ENCODE data around the gene RAB38.

The RAB38 gene

GRCh38 chr11:88206751-88207150, 31.5 kb upstream of the RAB38 start:
- no peak for ATAC-seq (ENCODE audit: insufficient read depth, low read depth)
- H3K79me2 ChIP-seq (ENCODE audit: insufficient read depth, low read length), result no peaks in the 10 kb centered on the region
- no peak for TF ChIP-seq EZH2 (IDR thresholded peaks at IDR 0.05; ENCODE audit: borderline replicate concordance, low read depth, low read length, severe bottlenecking)
- no peak for TF ChIP-seq CTCF (IDR thresholded peaks at IDR 0.05; ENCODE audit: borderline replicate concordance, extremely low read depth, low read length, poor library complexity, severe bottlenecking)

GRCh38 chr11:88204353-88204752, 29.1 kb upstream of the RAB38 start:
- Histone ChIP-seq H3K27me3 (ENCODE audit: insufficient read depth, low read length, poor library complexity) (no peaks in the 10 kb centered on the region), H2AFZ (ENCODE audit: low read depth, low read length) (no peak overlapping the region), H4K20me1 (ENCODE audit: insufficient read depth, low read length) (no peaks in the 10 kb centered on the region), H3K4me2 (ENCODE audit: insufficient read depth, low read length) (no peak overlapping the region), H3K4me1 (ENCODE audit: insufficient read depth, low read length) (no peaks in the 10 kb centered on the region), H3K36me3 (ENCODE audit: insufficient read depth, low read length) (no peaks in the 10 kb centered on the region), H3K9me3 (ENCODE audit: insufficient read depth, low read length, severe bottlenecking) (no peaks in the 10 kb centered on the region), H3K79me2 (ENCODE audit: insufficient read depth, low read length) (no peaks in the 10 kb centered on the region), H3K27ac (ENCODE audit: low read length) (no peak overlapping the region), H3K9ac (ENCODE audit: low read depth, low read length) (no peak overlapping the region), H3K4me3 (ENCODE audit: low read depth in 1 of 2, low read length in 2 of 2) (no peak overlapping the region)
- TF ChIP-seq CTCF (IDR thresholded peaks at IDR 0.05; ENCODE audit: borderline replicate concordance, extremely low read depth, low read length, poor library complexity, severe bottlenecking) (no peak), EZH2 (IDR thresholded peaks at IDR 0.05; ENCODE audit: borderline replicate concordance, low read depth, low read length, severe bottlenecking) (no peak)
- no peak for ATAC-seq (ENCODE audit: insufficient read depth, low read depth)
- DNase-seq, result no peak

More at GRCh38 chr11:88206751-88207150, 31.5 kb upstream of the RAB38 start:
- Histone ChIP-seq H3K36me3 (ENCODE audit: insufficient read depth, low read length) (no peaks in the 10 kb centered on the region), H3K4me2 (ENCODE audit: insufficient read depth, low read length) (no peak overlapping the region), H3K27me3 (ENCODE audit: insufficient read depth, low read length, poor library complexity) (no peaks in the 10 kb centered on the region), H3K4me1 (ENCODE audit: insufficient read depth, low read length) (no peaks in the 10 kb centered on the region), H3K27ac (ENCODE audit: low read length) (no peak overlapping the region), H4K20me1 (ENCODE audit: insufficient read depth, low read length) (no peaks in the 10 kb centered on the region), H3K4me3 (ENCODE audit: low read depth in 1 of 2, low read length in 2 of 2) (no peak overlapping the region), H2AFZ (ENCODE audit: low read depth, low read length) (no peak overlapping the region), H3K9me3 (ENCODE audit: insufficient read depth, low read length, severe bottlenecking) (no peaks in the 10 kb centered on the region), H3K9ac (ENCODE audit: low read depth, low read length) (no peak overlapping the region)
- DNase-seq, result no peak

- H3K4me3 ChIP-seq (ENCODE audit: low read depth in 1 of 2, low read length in 2 of 2), result no peak overlapping the region
- no peaks in the 10 kb centered on the region for H3K27me3 ChIP-seq (ENCODE audit: insufficient read depth, low read length, poor library complexity)
- no peak overlapping the region for H3K27ac ChIP-seq (ENCODE audit: low read length)
- no peaks in the 10 kb centered on the region for H3K9me3 ChIP-seq (ENCODE audit: insufficient read depth, low read length, severe bottlenecking)
- no peak overlapping the region for H2AFZ ChIP-seq (ENCODE audit: low read depth, low read length)
- H3K9ac ChIP-seq (ENCODE audit: low read depth, low read length), result no peak overlapping the region
- no peak for TF ChIP-seq EZH2 (IDR thresholded peaks at IDR 0.05; ENCODE audit: borderline replicate concordance, low read depth, low read length, severe bottlenecking)
- no peak overlapping the region for H3K4me2 ChIP-seq (ENCODE audit: insufficient read depth, low read length)
- no peaks in the 10 kb centered on the region for H3K36me3 ChIP-seq (ENCODE audit: insufficient read depth, low read length)
- H3K4me1 ChIP-seq (ENCODE audit: insufficient read depth, low read length), result no peaks in the 10 kb centered on the region
- DNase-seq (no peak), ATAC-seq (ENCODE audit: insufficient read depth, low read depth) (no peak)
- no peaks in the 10 kb centered on the region for H4K20me1 ChIP-seq (ENCODE audit: insufficient read depth, low read length)
- no peaks in the 10 kb centered on the region for H3K79me2 ChIP-seq (ENCODE audit: insufficient read depth, low read length)
These were observed 28.4 kb upstream of the RAB38 start for GRCh38 chr11:88203604-88204003.

DNA sequence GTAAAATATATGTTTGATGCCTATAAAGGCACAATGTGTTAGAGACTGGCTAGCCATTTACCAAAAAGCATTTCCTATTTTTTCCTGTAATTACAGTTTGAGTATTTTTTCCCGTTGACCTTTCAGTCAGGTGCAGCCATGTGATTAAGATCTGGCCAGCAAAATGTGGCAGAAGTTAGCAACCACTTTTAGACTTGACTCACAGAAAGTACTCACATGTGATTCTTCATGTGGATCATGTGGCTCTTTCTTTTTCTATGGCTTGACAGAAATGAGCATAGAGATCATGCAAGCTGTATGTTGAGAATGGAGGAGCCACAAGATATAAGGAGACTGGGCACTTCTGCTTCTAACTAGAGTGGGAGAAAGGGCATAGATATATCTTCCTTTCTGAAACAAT, 27.3 kb upstream of the RAB38 start:
- peaks cover 4% of the 10 kb centered on the region for H3K9me3 ChIP-seq (ENCODE audit: insufficient read depth, low read length, severe bottlenecking)
- no peak overlapping the region for H2AFZ ChIP-seq (ENCODE audit: low read depth, low read length)
- no peaks in the 10 kb centered on the region for H3K4me1 ChIP-seq (ENCODE audit: insufficient read depth, low read length)
- ATAC-seq (ENCODE audit: insufficient read depth, low read depth) (no peak), DNase-seq (no peak)
- H3K79me2 ChIP-seq (ENCODE audit: insufficient read depth, low read length), result no peaks in the 10 kb centered on the region
- TF ChIP-seq EZH2 (IDR thresholded peaks at IDR 0.05; ENCODE audit: borderline replicate concordance, low read depth, low read length, severe bottlenecking) (no peak), CTCF (IDR thresholded peaks at IDR 0.05; ENCODE audit: borderline replicate concordance, extremely low read depth, low read length, poor library complexity, severe bottlenecking) (no peak)
- H3K9ac ChIP-seq (ENCODE audit: low read depth, low read length), result no peak overlapping the region
- no peaks in the 10 kb centered on the region for H3K27me3 ChIP-seq (ENCODE audit: insufficient read depth, low read length, poor library complexity)
- H3K27ac ChIP-seq (ENCODE audit: low read length), result no peak overlapping the region
- no peaks in the 10 kb centered on the region for H3K36me3 ChIP-seq (ENCODE audit: insufficient read depth, low read length)
- H4K20me1 ChIP-seq (ENCODE audit: insufficient read depth, low read length), result no peaks in the 10 kb centered on the region
- H3K4me3 ChIP-seq (ENCODE audit: low read depth in 1 of 2, low read length in 2 of 2), result no peak overlapping the region
- H3K4me2 ChIP-seq (ENCODE audit: insufficient read depth, low read length), result no peak overlapping the region
